Measurements from ENCODE around the gene XYLT1.
"Not testable (repeated sequence)": the region's sequence is repeated elsewhere in the genome, so short reads cannot be mapped to it uniquely, and the experiment has no call there.

XYLT1 gene

DNA sequence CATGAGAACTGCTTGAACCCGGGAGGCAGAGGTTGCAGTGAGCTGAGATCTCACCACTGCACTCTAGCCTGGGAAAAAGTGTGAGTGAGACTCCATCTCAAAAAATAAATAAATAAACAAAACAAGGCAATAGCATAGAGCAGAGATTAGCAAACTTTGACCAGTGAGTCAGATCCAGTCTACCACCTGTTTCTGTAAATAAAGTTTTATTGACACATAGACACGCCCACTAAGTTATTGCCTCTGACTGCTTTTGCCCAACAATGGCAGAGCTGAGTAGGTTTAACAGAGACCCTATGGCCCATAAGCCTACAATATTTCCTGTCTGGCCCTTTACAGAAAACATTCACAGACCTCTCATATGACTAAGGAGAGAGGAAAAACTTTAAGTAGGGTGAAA lies 44.3 kb downstream of the XYLT1 start:
- no peak for FAIRE-seq

DNA sequence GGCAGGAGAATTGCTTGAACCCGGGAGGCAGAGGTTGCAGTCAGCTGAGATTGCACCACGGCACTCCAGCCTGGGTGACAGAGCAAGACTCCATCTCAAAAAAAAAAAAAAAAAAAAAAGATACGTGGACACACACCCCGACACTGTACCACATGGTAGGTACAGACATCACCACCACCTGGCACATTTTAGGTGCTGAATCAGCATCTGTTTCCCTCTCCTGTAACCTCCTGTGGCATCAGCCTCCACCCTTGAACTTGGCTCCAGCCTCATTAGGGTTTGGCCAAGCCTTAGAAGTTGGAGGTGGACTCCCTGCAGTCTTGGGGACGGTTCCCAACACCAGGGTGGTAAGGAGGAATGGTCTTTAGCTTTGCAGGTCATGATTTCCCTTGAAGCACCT lies 46.0 kb downstream of the XYLT1 start:
- FAIRE-seq: no peak

DNA sequence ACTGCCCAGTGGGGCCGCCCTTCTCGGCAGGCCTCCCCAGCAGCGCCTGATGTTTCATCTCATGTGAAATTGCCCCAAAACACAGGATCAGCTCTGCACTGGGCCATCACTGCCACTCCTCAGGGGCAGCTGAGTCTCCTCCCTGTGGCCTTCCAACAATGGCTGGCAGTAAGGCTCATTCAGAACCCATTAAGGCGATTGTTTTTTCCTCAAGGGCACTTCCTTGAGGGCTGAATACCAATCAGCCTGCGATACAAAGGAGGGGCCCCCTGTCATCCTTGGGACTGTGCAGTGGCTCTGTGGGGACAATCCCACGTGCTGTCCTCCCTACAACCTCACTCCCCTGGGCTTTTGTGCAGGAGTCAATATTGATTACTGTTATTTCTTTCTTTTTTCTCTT lies 47.5 kb downstream of the XYLT1 start:
- FAIRE-seq: no peak

DNA sequence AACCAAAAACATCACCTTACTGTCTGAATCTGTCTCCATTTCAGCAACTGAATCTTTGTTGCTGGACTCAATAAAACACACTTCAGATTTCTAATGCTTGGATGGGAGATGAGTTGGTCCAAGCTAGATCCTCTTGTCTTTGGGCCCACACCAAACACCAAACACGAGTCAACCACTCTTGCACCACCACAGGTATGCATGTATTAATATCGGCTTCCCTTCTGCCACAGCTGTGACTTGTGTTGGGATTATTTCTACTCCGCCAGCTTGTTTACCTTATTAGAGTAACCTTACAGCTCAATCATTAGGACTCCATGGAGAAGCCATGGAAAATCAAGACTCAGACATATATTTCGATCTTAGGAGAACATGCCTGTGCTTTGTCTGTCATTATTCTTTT lies 49.9 kb downstream of the XYLT1 start:
- no peak for FAIRE-seq

DNA sequence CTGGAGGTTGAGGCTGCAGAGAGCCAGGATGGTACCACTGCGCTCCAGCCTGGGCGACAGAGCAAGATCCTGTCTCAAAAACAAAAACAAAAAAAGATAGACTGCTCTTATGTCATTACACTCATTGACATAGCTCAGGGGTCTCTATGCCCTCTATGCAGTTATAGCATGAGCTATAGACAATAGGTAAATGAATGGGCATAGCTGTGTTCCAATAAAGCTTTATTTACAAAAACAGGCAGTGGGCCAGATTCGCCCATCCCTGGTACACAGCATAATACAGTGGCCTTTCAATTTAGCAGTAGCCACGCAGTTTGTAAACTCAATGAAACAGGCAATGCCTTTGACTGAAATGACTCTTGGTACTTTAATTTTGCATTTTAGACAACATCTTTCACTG lies 51.5 kb downstream of the XYLT1 start:
- no peak for FAIRE-seq

DNA sequence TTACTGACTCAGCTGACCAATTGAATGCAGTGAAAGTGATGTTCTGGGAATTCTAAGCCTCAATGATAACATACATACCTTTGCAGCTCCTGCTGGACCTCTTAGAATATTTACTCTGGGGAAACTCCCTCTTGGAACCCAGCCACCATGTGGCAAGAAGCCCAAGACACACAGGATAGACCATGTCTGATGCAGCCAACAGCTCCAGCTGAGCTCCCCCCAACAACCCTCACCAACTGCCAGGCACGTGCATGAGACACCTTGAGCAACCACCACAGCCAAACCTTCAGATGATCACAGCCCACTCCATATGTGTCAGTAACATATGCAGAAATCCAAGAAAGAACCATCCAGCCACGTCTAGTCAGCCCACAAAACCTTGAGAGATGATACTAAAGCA lies 53.0 kb downstream of the XYLT1 start:
- FAIRE-seq: no peak

DNA sequence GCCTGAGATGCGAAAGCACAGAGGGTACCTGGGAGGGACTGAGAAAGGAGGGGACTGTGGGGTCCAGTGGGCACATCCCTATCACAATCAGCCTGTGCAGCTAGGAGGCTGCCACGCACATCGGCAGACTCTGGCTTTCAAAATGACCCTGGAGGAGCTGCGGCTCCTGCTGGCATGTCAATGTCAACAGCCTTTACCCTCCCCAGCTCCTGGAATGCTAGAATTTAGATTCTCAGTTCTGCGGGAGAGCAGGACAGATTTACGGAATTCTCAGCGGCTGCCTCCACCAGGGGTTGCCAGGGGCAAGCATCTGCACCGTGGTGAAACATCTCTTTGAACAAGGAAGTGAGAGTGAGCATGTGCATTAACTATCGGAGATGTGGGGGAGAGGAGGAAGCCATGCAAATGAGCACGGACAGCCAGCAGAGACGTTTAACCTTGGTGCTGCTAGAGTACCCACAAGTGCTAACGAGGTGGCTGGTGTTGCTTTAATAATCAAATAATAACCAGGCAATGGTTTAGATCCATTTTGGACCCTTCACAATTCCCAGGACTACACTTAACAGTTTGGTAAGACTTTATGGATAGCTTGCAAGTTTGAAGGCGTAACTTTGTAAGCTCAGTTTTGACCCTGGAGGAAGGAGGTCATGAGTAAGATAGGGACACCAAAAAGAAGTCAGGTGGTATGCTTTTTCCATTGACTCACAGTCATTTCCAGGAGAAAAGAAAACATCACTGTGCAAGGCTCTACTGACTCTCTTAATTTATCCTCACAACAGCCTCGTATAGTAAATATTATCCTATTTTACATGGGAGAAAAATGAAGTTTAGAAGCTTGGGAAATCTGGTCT lies 54.1 kb downstream of the XYLT1 start:
- no peak for FAIRE-seq

DNA sequence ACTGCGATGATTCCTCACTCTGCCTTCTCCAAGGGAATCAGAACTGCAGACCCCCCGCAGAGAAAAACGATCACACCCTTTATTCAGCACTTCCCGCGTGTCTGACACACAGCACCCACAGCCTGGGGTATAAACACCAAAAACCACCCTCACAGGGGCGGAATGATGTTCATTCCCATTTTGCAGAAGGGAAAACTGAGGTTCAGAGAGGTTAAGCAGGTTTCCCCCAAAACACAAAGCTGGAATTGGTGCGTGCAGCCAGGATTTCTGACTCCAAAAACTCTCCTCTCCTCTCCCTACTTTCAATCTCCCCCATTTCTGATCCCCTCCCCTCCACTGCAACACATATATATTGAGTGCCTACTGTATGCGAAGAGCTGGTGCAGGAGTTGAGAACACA lies 55.8 kb downstream of the XYLT1 start:
- no peak for FAIRE-seq

DNA sequence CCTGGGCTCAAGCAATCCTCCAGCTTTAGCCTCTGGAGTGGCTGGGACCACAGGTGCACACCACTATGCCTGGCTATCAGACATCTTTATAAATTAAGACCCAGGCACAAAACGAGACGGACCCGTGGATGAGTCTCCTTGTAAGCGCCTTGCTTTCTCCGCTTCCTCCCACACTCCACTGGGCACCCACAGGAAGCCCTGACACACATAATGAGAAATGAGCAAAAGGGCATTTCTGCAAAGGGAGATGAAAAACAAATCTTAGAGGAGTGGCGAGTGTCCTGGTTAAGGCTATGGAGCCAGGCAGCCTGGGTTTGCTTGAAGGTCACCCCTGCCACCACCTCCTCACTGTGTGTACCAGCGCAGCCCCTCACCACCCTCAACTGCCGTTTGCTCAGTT lies 56.3 kb downstream of the XYLT1 start:
- FAIRE-seq: no peak

DNA sequence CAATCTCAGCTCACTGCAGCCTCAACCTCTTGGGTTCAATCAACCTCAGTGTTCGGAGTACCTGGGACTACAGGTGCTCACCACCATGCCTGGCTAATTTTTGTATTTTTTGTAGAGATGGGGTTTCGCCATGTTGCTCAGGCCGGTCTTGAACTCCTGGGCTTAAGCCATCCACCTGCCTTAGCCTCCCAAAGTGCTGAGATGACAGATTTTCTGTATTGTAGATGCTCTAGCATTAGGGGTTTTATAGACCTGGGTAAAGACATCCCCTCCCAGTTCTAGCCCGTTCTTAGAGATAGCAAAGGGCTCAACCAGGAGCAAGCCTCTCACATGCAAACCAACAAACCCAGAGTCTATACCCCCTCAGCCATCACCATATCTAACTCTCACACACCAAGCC lies 57.3 kb downstream of the XYLT1 start:
- no peak for FAIRE-seq

DNA sequence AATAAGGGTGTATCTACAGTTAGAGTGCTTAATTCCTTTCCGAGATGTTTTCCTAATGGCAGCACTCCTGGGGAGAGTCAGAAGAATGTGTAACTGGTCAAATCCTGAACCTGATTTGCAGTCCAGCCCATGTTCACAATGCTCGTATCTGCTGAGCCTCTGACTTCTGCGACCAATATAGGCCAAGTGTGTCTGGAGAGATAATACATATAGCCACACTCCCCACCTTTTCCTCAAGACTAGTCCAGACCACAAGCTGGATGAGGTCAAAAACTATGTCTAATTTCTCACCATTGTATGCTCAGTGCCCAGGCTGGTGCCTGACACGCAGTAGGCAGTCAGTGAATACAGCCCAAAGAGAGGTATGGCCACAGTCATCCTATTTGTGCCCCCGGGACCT lies 58.0 kb downstream of the XYLT1 start:
- no peak for FAIRE-seq

DNA sequence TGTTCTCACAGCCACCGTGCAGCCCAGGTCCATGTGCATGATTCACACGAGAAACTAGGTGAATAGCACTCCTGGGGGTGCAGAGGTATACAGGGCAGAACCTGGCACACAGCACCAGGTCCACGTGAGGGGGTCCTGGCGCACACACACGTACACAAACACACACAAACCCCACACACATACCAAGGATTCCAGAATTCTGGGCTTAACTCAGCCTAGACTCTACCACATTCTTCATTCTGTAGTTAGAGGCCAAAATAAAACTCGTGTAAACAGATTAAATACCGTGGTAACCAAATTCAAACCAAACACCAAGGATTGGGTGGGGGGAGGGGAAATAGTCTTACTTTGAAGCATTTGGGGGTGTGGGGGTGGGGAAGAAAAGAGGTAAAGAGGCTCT lies 58.5 kb downstream of the XYLT1 start:
- FAIRE-seq: no peak

DNA sequence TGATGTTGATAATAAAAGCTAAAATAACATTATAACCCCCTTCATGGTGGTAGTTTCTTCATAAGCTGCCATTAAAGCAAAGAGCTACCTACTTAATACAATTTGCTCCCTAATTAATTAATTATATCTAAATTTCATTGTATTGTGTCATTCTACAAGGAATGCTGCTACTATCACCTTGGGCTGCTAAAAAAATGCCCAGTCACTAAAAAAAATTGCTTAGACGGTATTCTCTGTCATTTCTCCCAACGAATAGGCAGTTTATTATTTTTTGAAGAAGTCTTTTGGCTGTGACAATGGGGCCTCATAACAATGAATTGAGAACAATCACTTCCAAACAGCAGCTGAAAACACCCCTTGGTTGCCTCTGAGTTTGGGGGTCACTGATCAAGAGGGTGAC lies 59.5 kb downstream of the XYLT1 start:
- no peak for FAIRE-seq

DNA sequence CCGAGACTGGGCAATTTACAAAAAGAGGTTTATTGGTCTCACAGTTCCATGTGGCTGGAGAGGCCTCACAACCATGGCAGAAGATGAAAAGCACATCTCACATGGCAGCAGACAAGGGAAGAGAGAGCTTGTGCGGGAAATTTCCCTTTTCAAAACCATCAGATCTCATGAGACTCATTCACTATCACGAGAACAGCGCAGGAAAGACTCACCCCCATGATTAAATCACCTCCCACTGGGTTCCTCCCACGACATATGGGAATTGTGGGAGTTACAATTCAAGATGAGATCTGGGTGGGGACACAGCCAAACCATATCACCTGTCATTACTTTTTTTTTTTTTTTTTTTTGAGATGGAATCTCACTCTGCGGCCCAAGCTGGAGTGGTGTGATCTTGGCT lies 60.4 kb downstream of the XYLT1 start:
- not testable (repeated sequence) for FAIRE-seq

DNA sequence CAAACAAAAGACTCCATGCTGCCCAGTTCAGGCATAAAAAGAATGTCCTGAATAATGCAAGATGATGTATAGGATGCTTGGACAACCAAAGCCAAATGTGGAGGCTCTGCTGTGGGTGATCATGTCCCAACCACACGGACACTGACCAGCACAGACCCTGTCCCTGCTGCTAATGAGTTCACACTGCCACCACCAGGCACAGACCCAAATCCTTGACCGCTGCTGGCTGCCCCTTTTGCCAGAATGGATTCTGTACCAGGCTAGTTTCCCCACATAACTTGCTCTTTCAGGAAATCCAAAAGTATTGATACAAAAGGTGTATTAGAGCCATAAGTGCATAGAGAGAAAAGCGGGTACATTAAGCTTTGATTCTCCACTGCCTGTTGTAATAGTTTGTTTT lies 60.9 kb downstream of the XYLT1 start:
- no peak for FAIRE-seq

DNA sequence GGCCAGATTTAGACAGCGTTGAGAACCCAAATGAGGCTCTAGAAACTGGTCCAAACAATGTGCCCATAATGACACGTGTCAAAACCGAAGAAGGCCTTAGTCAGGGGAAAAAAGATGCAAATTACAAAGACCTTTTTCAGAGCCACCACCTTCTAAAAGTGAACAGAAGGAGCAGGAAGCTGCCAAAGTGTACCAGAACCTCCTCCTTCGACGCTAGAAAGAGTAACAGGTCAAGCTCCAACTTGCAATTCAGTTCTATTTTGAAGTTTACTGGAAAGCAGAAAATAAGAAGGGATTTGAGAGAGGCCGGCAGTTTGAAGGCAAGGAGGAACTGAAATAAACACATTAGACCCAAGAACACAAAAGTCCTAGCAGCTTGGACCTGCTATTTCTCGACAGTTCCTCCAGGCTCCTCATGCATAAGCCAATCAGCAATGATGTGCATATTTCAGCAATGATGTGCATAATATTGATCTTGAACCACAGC lies 61.8 kb downstream of the XYLT1 start:
- no peak for FAIRE-seq

DNA sequence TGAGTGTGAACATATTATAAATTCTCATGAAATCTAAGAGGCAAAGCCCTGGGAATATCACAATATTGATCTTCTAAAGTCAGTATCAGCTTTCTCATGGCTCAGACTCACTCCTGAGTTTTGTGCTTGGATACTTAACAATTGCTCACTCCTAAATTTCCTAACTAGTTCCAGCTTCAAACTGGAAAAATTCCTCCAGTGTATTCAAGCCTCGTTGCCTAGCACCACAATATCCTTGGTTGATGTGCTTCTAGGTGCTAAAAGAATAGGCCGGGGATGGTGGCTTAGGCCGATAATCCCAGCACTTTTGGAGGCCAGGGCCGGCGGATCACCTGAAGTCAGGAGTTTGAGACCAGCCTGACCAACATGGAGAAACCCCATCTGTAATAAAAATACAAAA lies 62.5 kb downstream of the XYLT1 start:
- no peak for FAIRE-seq

DNA sequence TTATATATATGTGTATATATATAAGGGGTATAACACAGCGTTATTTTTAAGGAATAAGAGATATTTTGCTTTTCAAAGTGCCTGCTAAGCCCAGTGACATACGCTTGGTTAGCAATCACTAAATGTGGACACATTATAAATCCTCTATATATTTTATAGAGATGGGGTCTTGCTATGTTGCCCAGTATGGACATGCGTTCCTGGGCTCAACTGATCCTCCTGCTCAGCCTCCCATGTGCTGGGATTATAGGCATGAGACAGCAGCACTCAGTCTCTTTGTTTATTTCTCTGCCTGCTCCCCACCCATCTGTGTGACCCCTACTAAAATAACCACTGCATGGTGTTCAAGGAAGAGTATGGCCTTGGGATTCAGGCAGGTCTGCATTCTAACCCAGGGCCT lies 63.4 kb downstream of the XYLT1 start:
- no peak for FAIRE-seq

DNA sequence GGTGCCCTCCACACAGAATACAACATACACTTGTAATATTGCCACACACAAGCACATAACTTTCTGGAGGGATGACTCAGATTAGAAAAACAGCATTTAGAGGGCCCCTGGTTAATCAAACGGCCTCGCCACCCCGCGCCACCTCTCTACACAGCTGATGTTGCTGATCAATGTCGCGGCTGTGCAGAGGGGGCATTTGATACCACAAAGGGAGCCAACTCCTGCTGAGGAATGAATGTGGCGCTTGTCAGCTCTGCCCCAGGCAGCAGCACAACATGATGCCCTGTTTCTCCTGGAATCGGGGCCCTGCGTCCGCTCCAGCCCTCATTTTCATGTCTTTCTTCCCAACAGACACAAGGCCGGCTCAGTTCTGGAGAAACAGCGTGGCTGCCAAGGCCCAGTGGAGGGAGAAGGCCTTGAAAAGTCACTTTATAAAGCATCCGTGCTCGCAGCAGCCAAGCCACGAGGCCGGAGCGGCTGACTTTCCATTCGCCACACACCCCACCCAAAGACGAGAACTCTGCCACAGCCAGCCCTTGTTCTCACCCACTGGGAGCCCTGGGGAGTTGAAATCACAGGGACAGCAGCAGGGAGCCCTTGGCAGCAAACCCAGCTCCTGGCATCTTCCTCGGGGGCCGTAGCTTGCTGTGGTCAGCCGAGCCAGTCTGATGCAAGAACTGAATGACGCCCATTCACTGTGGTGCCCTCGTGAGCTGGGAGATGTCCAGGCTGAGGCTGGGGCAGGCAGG lies 65.6 kb downstream of the XYLT1 start:
- FAIRE-seq: no peak

DNA sequence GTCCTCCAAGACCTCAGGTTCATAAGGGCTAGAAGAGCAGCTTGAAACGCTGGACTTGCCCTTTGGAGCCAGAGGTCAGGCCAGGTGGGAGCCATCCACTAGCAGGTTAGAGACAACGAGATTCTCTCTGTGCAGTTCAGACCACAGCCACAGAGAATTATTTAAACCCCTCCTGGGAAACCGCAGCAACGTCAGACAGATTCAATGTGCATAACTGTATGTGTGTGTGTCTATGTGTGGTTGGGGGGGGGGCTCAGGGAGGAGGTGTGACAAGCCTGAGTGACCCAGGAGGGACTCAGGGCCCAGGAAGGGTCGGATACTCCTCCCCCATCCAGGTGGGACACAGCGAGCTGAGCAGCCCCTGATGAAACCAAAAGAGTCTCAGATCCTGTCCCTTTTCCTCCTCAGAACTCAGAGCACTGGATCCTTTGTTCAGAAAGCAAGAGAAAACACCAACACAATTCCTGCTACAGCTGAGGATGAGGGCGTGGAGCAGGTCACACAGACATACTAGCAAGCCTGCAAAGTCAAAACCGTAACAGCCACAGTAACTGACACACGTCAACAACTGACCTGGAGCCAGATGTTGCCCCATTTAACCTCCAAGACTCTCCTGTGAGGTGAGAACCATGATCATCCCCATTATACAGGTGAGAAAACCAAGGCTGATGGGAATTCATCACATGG lies 66.8 kb downstream of the XYLT1 start:
- FAIRE-seq: no peak

DNA sequence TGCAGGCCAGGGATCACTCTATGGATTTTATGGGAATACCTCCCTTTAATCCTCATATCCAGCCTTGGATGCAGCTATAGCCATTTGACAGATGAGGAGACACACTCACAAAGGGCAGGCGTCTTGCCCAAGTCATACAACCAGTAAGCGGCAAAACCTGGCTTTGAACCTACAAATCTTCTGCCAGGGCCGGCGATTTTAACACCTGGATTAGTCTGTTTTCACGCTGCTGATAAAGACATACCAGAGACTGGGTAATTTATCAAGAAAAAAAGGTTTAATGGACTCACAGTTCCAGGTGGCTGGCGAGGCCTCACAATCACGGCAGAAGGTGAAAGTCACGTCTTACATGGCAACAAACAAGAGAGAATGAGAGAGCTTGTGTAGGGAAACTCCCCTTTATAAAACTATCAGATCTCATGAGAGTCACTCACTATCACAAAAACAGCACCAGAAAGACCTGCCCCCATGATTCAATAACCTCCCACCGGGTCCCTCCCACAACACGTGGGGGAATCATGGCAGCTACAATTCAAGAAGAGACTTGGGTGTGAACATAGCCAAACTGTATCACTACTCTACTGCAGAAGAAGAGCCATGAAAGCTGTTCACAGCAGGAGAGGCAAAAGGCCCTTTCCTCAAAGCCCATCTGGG lies 67.5 kb downstream of the XYLT1 start:
- FAIRE-seq: no peak

DNA sequence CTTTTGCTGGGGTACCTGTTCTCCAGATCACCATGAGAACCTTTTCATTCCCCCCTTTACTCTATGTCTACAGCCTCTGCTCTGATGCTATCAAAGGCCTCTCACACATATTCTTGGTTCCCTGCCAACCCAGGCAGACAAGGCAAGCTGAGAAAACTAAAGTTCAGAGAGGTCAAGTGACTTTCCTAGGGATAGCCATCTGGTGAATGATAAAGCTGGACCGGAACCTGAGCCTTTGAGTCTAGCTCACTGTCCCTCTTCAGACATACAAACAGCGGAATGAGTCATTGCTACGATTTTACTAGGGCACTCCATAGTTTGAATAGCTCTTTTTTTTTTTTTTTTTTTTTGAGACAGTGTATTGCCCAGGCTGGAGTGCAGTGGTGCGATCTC lies 73.3 kb downstream of the XYLT1 start:
- no peak for FAIRE-seq

Data from colon (tissue), 2 donors.